Measurements from ENCODE around the gene ATP5IF1. TPM values are rescaled to one million over a fixed set of nuclear protein-coding genes. Genes with fewer than 3 reads are reported as not detected.

The ATP5IF1 gene
- total RNA-seq, 2 experiments from 2014 or later, result 321 to 410 TPM

DNA sequence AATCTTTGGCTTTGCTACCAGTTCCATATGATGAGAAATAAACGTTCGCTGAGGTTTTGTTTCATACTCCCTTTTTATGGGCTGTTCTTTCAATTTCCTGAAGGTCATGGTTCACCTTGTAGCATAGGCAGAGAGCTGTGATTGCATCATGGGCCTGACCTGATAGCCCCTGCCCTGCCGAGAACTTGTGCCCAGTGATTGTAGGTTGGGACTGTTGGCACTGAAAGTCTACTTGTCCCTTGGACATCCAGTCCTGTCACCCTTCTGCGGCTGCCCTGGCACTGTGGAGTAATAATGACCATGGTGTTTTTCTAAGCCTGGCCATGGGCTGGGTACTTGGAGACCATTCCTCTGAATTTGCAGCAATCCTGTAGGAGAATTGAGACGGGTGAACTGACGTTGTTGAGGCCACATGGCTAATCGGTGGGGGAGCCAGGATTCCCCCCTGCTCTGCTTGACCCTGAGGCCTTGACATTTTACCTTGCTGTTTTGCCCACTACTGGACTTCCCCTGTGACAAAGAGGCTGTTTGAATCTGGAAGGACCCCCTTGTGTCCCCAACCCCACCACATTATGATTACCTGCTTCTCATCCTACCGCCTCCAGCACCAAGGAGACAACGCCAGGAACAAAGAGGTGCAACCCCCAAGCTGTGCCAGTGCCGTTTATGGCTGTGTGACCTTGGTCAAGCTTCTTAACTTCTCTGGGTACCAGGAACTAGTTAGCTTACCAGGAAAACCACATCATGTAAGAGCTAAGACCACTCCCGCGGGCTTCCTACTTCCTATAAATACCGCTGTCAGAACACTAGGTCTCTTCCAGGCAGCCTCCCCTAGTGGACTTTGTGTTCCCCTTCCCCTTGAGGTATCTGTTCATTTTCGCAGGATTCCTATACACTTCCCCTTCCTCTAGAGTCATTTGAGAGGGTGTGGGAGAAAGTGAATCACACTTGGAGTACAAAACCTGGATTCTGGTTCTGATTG lies 46.8 kb downstream of the ATP5IF1 start:
- Histone ChIP-seq H3K79me2 (ENCODE audit: insufficient read depth, low read depth, low read length) (no peaks in the 10 kb centered on the region), H3K27ac (ENCODE audit: low read depth, low read length, poor library complexity, severe bottlenecking) (no peak overlapping the region), H3K4me2 (ENCODE audit: low read length) (no peak overlapping the region), H3K9me2 (ENCODE audit: insufficient read depth, low read length) (no peaks in the 10 kb centered on the region), H3K36me3 (ENCODE audit: insufficient read depth, low read length) (peaks cover 42% of the 10 kb centered on the region), H2AFZ (ENCODE audit: low read length) (no peak overlapping the region), H3K4me1 (ENCODE audit: insufficient read depth, low read length, poor library complexity, severe bottlenecking) (no peaks in the 10 kb centered on the region), H4K20me1 (ENCODE audit: insufficient read depth, low read length) (no peaks in the 10 kb centered on the region), H3K4me3 (ENCODE audit: low read depth, low read length, poor library complexity, severe bottlenecking) (no peak overlapping the region), H3K9me3 (ENCODE audit: low read length) (no peaks in the 10 kb centered on the region)
- BruUV-seq (replicated peaks), result no TSS peak
- intact Hi-C loops (cut with micrococcal nuclease; ENCODE audit: unreplicated experiment), result no loop called here
- DNase-seq (ENCODE audit: low spot score), result no peak
- TF ChIP-seq, protein P1, sequence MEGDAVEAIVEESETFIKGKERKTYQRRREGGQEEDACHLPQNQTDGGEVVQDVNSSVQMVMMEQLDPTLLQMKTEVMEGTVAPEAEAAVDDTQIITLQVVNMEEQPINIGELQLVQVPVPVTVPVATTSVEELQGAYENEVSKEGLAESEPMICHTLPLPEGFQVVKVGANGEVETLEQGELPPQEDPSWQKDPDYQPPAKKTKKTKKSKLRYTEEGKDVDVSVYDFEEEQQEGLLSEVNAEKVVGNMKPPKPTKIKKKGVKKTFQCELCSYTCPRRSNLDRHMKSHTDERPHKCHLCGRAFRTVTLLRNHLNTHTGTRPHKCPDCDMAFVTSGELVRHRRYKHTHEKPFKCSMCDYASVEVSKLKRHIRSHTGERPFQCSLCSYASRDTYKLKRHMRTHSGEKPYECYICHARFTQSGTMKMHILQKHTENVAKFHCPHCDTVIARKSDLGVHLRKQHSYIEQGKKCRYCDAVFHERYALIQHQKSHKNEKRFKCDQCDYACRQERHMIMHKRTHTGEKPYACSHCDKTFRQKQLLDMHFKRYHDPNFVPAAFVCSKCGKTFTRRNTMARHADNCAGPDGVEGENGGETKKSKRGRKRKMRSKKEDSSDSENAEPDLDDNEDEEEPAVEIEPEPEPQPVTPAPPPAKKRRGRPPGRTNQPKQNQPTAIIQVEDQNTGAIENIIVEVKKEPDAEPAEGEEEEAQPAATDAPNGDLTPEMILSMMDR (conservative IDR thresholded peaks at IDR 0.05; ENCODE audit: low read length), result no peak
- TF ChIP-seq EZH2phosphoT487 (IDR thresholded peaks at IDR 0.05; ENCODE audit: borderline replicate concordance, low read depth, low read length), result no peak
- ChIA-PET POLR2A (no interaction called here), CTCF (ENCODE audit: unreplicated experiment) (no interaction called here)

DNA sequence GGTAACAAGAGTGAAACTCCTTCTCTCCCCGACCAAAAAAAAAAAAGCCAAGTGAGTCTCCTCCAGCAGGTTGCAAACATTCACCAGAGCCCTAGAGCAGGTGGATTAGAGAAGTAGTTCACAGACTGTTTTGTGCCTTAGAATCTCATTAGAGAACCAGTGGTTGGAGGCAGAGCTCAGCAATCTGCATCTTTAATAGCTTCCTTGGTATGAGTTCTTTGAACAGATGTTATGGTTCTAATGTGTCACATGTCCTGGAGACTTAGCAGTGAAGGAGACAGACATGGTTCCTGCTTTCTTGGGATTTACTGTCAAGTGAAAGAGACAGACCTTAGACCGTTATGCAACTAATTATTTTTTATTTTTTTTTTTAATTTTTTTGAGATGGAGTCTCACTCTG lies 50.2 kb downstream of the ATP5IF1 start:
- no peak for DNase-seq (ENCODE audit: low spot score)
- ChIA-PET POLR2A (interaction anchor here (0.5 kb wide), 1 partner anchor 518 kb away, joined by 5 read pairs; no protein-coding TSS in a partner anchor), CTCF (ENCODE audit: unreplicated experiment) (no interaction called here)
- intact Hi-C loops (cut with micrococcal nuclease; ENCODE audit: unreplicated experiment), result no loop called here
- TF ChIP-seq, protein P1 (conservative IDR thresholded peaks at IDR 0.05; ENCODE audit: low read length), result no peak
- TF ChIP-seq EZH2phosphoT487 (IDR thresholded peaks at IDR 0.05; ENCODE audit: borderline replicate concordance, low read depth, low read length), result no peak
- H3K36me3 ChIP-seq (ENCODE audit: insufficient read depth, low read length), result peaks cover 16% of the 10 kb centered on the region; the same call in 1 of the 2 replicates
- no TSS peak for BruUV-seq (replicated peaks)
- no peaks in the 10 kb centered on the region for H4K20me1 ChIP-seq (ENCODE audit: insufficient read depth, low read length)
- no peaks in the 10 kb centered on the region for H3K79me2 ChIP-seq (ENCODE audit: insufficient read depth, low read depth, low read length)
- H3K9me3 ChIP-seq (ENCODE audit: low read length), result no peaks in the 10 kb centered on the region
- H3K4me3 ChIP-seq (ENCODE audit: low read depth, low read length, poor library complexity, severe bottlenecking), result no peak overlapping the region
- H3K27ac ChIP-seq (ENCODE audit: low read depth, low read length, poor library complexity, severe bottlenecking), result no peak overlapping the region
- H3K9me2 ChIP-seq (ENCODE audit: insufficient read depth, low read length), result no peaks in the 10 kb centered on the region
- H3K4me2 ChIP-seq (ENCODE audit: low read length), result no peak overlapping the region
- no peaks in the 10 kb centered on the region for H3K4me1 ChIP-seq (ENCODE audit: insufficient read depth, low read length, poor library complexity, severe bottlenecking)
- H2AFZ ChIP-seq (ENCODE audit: low read length), result no peak overlapping the region

Other genes starting within 250 kb of the ATP5IF1 start
- gene EYA3, start 147.5 kb upstream of the ATP5IF1 start, total RNA-seq (2014; rRNA removed; shearing (Covaris generic)), result 24.1 and 29.0 TPM in 2 replicates
- gene EYA3, start 147.5 kb upstream of the ATP5IF1 start, total RNA-seq (2022), result 104 and 114 TPM in 2 replicates
- gene PTAFR, start 59.4 kb upstream of the ATP5IF1 start, total RNA-seq (2014; rRNA removed; shearing (Covaris generic)), result 6.1 and 8.0 TPM in 2 replicates
- 24.5 and 32.8 TPM in 2 replicates for gene PTAFR, start 59.4 kb upstream of the ATP5IF1 start, total RNA-seq (2022)
- gene DNAJC8, start 3.1 kb upstream of the ATP5IF1 start, total RNA-seq (2014; rRNA removed; shearing (Covaris generic)), result 71.1 and 94.6 TPM in 2 replicates
- gene DNAJC8, start 3.1 kb upstream of the ATP5IF1 start, total RNA-seq (2022), result 121 and 129 TPM in 2 replicates
- 18.3 and 22.8 TPM in 2 replicates for gene SESN2, start 23.4 kb downstream of the ATP5IF1 start, total RNA-seq (2014; rRNA removed; shearing (Covaris generic))
- gene SESN2, start 23.4 kb downstream of the ATP5IF1 start, total RNA-seq (2022), result 37.6 and 41.2 TPM in 2 replicates
- 25.9 and 26.9 TPM in 2 replicates for gene MED18, start 92.9 kb downstream of the ATP5IF1 start, total RNA-seq (2014; rRNA removed; shearing (Covaris generic))
- gene MED18, start 92.9 kb downstream of the ATP5IF1 start, total RNA-seq (2022), result 20.5 and 26.5 TPM in 2 replicates
- gene PHACTR4, start 133.6 kb downstream of the ATP5IF1 start, total RNA-seq (2014; rRNA removed; shearing (Covaris generic)), result 16.7 and 17.8 TPM in 2 replicates
- 44.9 and 47.3 TPM in 2 replicates for gene PHACTR4, start 133.6 kb downstream of the ATP5IF1 start, total RNA-seq (2022)